T-helper 17 cell (primary cell): ENCODE measurements around the gene KCNQ4. TPM values are rescaled to one million over a fixed set of nuclear protein-coding genes. Genes with fewer than 3 reads are reported as not detected.
A peak's percentile ranks its signal among the peaks of the same experiment; 100 is the strongest.

Source experiments
- ATAC-seq: fragments of 150-1000 bp; cut with Tn5 transposase; 2 replicates; pipeline ENCODE4 v1.10.0; 2021; ENCODE audit warnings: mild to moderate bottlenecking, moderate library complexity
- DNase-seq, 3 donors: peaks; one replicate each; pipeline versions ENCODE4 v3.0.0 to v3.0.0-alpha.2; 2020 to 2021
- H3K9me3 ChIP-seq: one replicate; pipeline ENCODE4 v1.7.0; 2013; ENCODE audit warnings: low read length, mild to moderate bottlenecking; ENCODE audit not compliant: control insufficient read depth, poor library complexity, severe bottlenecking
- H3K27ac Mint-ChIP-seq: one replicate; pipeline ENCODE4 v1.8.0; 2022; ENCODE audit warnings: mild to moderate bottlenecking, moderate library complexity, mixed read lengths
- H3K27me3 Mint-ChIP-seq: one replicate; pipeline ENCODE4 v1.8.0; 2022; ENCODE audit warnings: mixed read lengths
- H3K36me3 Mint-ChIP-seq: one replicate; pipeline ENCODE4 v1.8.0; 2022; ENCODE audit warnings: low read depth, mixed read lengths
- H3K4me1 Mint-ChIP-seq: one replicate; pipeline ENCODE4 v1.8.0; 2022; ENCODE audit warnings: mild to moderate bottlenecking, mixed read lengths
- H3K4me3 Mint-ChIP-seq: one replicate; pipeline ENCODE4 v1.8.0; 2022; ENCODE audit warnings: mild to moderate bottlenecking, moderate library complexity, mixed read lengths
- total RNA-seq, 4 donors: library from RNA in 2 of 4; stranded (reverse) in 2 of 4; gene quantifications; one replicate each; pipeline ENCODE4 v1.2.3 and lab custom pipeline; 2022 to 2026

The KCNQ4 gene
- total RNA-seq, 2 donors from 2014 or later: 0.17 to 0.86 TPM

DNA sequence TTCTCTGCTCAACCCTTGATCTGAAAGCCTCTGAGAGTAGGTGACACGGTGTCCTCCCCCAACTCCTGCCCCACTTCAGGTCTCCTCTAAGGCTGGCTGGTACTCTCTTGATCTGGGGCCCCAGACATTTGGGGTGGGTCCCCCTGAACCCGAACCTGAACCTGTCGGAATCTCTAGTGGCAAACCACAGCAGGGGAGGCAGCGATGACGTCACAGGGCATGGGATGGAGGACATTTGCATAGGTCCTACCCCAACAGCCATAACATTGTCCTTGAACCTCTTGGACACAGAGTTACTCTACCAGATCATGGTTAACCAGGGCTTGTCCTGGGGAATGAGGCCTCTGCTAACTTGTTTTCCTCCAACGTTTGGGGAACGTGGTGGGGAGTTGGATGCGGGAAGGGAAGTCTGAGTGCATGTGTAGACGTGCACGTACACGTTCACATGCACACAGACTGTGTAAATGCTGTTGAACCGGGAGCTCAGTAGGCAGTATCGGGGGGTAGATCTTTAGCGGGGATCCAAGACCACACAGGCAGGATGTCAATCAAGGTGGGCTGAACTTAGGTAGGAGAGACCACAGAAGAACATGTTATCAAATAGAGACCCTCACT is 46.2 kb downstream of the KCNQ4 start:
- DNase-seq (no peak), ATAC-seq (no peak)
- H3K9me3 ChIP-seq: no peaks in the 10 kb centered on the region
- no peak overlapping the region for H3K4me3 Mint-ChIP-seq
- H3K27ac Mint-ChIP-seq: no peak overlapping the region
- no peaks in the 10 kb centered on the region for H3K36me3 Mint-ChIP-seq
- H3K27me3 Mint-ChIP-seq: no peaks in the 10 kb centered on the region
- H3K4me1 Mint-ChIP-seq: peaks cover 14% of the 10 kb centered on the region

DNA sequence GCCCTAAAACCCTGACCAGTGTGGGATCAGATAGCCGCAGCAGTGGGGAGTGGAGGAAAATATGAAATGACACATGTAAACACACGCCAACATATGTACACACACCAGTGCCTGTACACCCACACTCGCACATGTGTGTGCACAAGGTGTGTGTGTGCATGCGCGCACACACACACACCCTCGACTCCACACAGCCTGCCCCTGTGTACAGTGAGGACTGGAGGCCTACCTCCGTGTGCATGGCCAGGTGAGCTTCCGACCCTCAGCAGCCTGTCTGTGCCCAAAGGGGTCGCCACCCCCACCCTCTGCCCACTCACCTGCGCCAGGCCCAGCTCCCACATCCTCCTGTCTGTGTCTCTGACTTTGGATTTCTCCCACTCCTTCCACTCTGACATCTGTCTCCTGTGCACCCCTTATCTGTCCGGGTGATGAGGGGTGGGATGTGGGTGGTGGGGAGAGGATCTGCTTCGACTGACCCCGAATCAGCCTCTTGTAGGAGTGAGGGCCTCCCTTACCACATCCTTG is 46.9 kb downstream of the KCNQ4 start:
- Mint-ChIP-seq H3K27ac (no peak overlapping the region), H3K4me3 (no peak overlapping the region), H3K4me1 (peaks cover 8% of the 10 kb centered on the region), H3K27me3 (no peaks in the 10 kb centered on the region), H3K36me3 (no peaks in the 10 kb centered on the region)
- DNase-seq (no peak), ATAC-seq (no peak)
- no peaks in the 10 kb centered on the region for H3K9me3 ChIP-seq

DNA sequence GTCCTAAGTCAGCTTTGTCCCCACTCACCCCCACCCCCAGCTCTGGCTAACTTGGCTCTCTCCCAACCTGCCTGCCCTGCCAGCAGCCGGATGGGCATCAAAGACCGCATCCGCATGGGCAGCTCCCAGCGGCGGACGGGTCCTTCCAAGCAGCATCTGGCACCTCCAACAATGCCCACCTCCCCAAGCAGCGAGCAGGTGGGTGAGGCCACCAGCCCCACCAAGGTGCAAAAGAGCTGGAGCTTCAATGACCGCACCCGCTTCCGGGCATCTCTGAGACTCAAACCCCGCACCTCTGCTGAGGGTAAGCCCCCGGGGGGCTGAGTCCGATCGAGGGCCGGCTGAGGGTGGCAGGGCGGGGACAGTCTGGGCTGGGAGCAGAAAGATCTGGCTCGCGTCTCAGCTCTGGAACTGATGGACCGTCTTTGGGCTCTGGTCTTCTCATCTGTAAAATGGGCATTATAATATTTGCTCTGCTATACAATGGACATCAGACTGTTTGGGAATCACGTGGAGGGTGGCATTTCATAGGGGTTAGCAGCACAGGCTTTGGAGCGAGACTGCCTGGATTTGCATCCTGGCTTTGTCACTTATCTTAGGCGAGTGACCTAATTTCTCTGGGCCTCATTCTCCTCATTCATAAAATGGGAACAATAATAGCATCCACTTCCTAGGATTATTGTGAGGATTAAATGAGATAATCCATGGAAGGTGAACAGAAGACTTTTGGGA is 47.6 kb downstream of the KCNQ4 start:
- Mint-ChIP-seq H3K4me3 (no peak overlapping the region), H3K36me3 (no peaks in the 10 kb centered on the region), H3K27me3 (no peaks in the 10 kb centered on the region), H3K27ac (no peak overlapping the region), H3K4me1 (peaks cover 3% of the 10 kb centered on the region)
- DNase-seq: no peak
- ATAC-seq: no peak
- H3K9me3 ChIP-seq: no peaks in the 10 kb centered on the region

DNA sequence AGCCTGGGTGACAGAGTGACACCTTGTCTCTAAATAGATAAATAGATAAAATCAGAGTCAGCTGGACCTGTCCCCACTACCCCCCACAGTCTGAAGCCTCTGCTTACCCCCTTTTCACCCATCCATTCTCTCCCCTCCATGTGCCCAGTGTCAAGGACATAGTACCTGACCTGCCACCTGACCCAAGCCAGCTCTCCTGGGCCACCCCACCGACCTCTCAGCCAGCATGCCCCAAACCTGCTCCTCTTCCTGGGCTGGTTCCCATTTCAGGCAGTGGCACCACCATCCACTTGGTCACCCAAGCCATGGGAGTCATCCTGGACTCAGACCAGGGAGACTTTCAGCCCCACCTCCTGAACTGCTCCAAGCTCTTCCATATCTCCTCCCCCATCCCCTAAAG is 50.4 kb downstream of the KCNQ4 start:
- no peaks in the 10 kb centered on the region for H3K36me3 Mint-ChIP-seq
- H3K27me3 Mint-ChIP-seq: no peaks in the 10 kb centered on the region
- ATAC-seq (no peak), DNase-seq (no peak)
- H3K4me1 Mint-ChIP-seq: no peaks in the 10 kb centered on the region
- H3K9me3 ChIP-seq: no peaks in the 10 kb centered on the region
- no peak overlapping the region for H3K4me3 Mint-ChIP-seq
- H3K27ac Mint-ChIP-seq: no peak overlapping the region

DNA sequence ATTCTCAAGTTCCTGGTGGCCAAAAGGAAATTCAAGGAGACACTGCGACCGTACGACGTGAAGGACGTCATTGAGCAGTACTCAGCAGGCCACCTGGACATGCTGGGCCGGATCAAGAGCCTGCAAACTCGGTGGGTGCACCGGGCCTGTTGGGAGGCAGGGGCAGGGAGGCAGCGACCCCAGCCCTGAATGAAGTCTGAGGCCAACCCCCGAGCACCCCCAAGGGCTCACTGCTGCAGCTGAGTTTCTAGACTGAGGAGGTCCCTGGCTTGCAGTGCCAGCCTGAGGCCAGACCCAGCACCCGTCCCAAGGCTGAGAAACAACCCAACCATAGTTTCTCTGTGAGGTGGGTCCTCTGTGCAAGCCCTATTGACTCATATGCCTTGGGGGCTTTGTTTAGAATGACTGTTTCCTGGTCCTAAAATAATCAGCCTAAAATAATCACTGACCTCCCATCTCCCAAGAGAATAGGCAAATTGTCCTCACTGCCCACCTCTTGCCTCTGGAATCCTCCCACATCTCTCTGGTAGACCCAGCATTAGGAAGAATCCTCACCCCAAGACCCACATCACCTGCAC is 51.5 kb downstream of the KCNQ4 start:
- H3K4me1 Mint-ChIP-seq: no peaks in the 10 kb centered on the region
- DNase-seq (no peak), ATAC-seq (no peak)
- H3K36me3 Mint-ChIP-seq: no peaks in the 10 kb centered on the region
- no peaks in the 10 kb centered on the region for H3K27me3 Mint-ChIP-seq
- no peak overlapping the region for H3K27ac Mint-ChIP-seq
- no peak overlapping the region for H3K4me3 Mint-ChIP-seq
- H3K9me3 ChIP-seq: no peaks in the 10 kb centered on the region

DNA sequence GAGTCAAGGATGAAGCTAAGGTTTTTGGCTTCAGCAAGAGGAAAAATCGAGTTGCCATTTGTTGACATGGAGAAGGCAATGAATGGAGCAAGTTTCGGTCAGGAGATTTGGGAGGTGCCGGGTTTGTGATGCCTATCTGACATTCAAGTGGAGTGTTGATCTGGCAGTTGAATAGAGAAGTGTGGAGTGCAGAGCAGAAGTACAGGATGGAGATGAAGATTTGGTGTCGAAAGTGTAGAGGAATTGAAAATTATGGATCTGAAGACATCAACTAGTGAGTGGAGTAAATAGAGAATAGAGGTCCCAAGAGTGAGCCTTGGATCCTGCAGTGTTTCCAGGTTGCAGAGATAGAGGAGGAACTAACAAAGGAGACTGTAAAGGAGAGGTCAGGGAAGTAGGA is 52.7 kb downstream of the KCNQ4 start:
- Mint-ChIP-seq H3K27ac (no peak overlapping the region), H3K27me3 (peaks cover 10% of the 10 kb centered on the region), H3K4me3 (no peak overlapping the region), H3K4me1 (peaks cover 6% of the 10 kb centered on the region), H3K36me3 (no peaks in the 10 kb centered on the region)
- ATAC-seq: no peak
- no peaks in the 10 kb centered on the region for H3K9me3 ChIP-seq
- no peak for DNase-seq

DNA sequence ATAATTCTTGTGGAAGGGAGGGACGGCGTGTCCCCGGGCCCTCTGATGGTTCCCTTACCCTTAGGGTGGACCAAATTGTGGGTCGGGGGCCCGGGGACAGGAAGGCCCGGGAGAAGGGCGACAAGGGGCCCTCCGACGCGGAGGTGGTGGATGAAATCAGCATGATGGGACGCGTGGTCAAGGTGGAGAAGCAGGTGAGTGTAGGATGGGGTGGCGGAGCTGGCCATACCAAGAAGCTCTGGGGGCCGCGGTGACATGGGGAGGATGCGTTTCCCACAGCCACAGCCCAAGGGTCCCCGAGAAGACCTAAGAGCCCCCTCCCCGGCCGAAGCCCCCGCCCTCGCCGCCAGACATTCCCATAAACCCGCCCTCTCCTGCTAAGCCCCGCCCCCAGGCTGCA is 54.0 kb downstream of the KCNQ4 start:
- no peak for DNase-seq
- no peaks in the 10 kb centered on the region for H3K9me3 ChIP-seq
- no peaks in the 10 kb centered on the region for H3K36me3 Mint-ChIP-seq
- H3K27me3 Mint-ChIP-seq: peaks cover 12% of the 10 kb centered on the region
- ATAC-seq: no peak
- H3K4me1 Mint-ChIP-seq: peaks cover 8% of the 10 kb centered on the region
- H3K4me3 Mint-ChIP-seq: no peak overlapping the region
- no peak overlapping the region for H3K27ac Mint-ChIP-seq

DNA sequence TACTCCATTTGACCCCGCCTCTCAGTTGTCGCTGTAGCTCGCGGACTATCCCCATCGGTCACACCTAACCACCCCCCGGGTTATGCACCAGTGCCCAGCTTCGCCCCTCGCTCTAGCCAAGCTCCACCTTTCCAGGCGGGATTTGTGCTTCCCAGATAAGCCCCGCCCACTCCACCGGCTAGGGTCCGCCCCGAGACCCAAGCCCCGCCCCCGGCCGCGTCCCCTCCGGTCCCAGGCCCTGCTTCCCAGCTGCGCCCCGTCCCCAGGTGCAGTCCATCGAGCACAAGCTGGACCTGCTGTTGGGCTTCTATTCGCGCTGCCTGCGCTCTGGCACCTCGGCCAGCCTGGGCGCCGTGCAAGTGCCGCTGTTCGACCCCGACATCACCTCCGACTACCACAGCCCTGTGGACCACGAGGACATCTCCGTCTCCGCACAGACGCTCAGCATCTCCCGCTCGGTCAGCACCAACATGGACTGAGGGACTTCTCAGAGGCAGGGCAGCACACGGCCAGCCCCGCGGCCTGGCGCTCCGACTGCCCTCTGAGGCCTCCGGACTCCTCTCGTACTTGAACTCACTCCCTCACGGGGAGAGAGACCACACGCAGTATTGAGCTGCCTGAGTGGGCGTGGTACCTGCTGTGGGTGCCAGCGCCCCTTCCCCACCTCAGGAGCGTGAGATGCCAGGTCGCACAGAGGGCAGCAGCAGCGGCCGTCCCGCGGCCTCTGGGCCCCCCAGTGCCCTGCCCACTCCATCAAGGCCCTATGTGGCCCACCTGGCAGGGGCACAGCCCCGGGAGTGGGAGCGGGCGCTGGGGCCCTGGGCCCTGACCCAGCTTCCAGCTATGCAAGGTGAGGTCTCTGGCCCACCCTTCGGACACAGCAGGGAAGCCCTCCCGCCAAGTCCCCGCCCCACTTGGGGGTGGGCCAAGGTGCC is 54.7 kb downstream of the KCNQ4 start:
- no peaks in the 10 kb centered on the region for H3K36me3 Mint-ChIP-seq
- DNase-seq (no peak), ATAC-seq (no peak)
- peaks cover 12% of the 10 kb centered on the region for H3K27me3 Mint-ChIP-seq
- H3K4me1 Mint-ChIP-seq: peaks cover 8% of the 10 kb centered on the region
- no peak overlapping the region for H3K27ac Mint-ChIP-seq
- no peaks in the 10 kb centered on the region for H3K9me3 ChIP-seq
- H3K4me3 Mint-ChIP-seq: no peak overlapping the region

DNA sequence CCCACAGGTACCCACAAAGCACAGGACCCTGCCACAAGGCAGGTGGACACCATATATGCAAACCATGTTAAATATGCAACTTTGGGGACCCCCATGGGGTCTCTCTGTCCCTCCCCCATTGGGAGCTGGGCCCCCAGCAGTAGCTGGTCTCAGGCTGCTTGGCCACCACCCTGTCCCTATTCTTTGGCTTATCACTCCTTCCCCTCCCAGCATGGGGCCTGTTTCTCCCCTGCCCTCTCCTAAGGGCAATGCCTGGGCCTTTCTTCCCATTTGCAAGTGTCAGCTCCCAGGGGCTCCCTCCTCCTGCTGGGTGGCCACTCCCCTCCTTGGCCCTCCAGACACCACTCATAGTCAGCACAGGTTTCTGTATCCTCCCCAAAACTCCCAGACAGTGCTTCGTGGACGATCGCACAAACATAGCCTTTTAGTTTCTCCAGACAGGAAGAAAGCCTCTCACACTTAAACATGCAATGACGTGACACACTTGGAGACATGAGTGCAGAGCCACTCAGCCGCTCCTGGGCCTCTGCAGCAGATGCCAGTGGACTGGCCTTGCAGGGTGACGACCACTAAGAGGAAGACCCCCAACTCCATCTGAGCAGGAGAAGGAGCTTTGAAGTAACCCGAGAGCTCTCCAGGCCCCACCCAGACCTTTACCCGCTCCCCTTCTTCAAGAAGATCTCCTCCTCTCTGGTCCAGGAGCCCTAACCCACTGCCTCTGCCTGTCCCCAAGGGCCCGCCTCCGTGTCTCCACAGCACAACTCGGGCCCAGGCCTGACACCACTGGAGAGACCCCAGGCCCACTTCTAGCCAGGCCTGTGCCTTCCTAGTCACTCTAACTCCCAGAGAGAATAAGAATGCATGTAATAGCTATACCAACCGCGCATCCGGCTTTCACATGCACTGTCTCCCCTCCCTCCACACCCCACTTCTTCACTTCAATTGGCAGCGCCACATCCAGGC is 55.7 kb downstream of the KCNQ4 start:
- H3K4me1 Mint-ChIP-seq: peaks cover 10% of the 10 kb centered on the region
- peaks cover 4% of the 10 kb centered on the region for H3K36me3 Mint-ChIP-seq
- H3K4me3 Mint-ChIP-seq: no peak overlapping the region
- peaks cover 12% of the 10 kb centered on the region for H3K27me3 Mint-ChIP-seq
- H3K27ac Mint-ChIP-seq: no peak overlapping the region
- DNase-seq (no peak), ATAC-seq (no peak)
- H3K9me3 ChIP-seq: no peaks in the 10 kb centered on the region

DNA sequence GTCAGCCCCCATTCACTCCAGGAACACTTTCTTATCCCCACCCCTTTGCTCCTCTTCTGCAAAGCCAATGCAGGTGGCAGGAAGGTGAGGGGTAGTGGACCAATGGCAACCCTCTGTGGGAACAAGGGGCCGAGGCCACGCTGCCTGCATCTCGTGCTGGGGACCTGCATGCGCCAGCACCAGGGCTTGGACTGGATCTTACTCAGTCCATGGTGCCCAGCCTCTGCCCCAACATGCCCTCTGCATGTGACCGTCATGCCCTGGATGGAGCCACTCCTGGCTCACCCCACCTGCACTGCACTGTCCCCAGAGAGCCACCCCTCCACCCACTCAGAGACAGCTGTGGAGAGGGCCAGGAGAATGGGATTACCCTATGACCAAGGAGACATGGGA is 56.4 kb downstream of the KCNQ4 start:
- H3K4me3 Mint-ChIP-seq: no peak overlapping the region
- H3K36me3 Mint-ChIP-seq: peaks cover 4% of the 10 kb centered on the region
- ATAC-seq: no peak
- peaks cover 10% of the 10 kb centered on the region for H3K4me1 Mint-ChIP-seq
- peaks cover 12% of the 10 kb centered on the region for H3K27me3 Mint-ChIP-seq
- H3K9me3 ChIP-seq: no peaks in the 10 kb centered on the region
- H3K27ac Mint-ChIP-seq: no peak overlapping the region
- DNase-seq: no peak

DNA sequence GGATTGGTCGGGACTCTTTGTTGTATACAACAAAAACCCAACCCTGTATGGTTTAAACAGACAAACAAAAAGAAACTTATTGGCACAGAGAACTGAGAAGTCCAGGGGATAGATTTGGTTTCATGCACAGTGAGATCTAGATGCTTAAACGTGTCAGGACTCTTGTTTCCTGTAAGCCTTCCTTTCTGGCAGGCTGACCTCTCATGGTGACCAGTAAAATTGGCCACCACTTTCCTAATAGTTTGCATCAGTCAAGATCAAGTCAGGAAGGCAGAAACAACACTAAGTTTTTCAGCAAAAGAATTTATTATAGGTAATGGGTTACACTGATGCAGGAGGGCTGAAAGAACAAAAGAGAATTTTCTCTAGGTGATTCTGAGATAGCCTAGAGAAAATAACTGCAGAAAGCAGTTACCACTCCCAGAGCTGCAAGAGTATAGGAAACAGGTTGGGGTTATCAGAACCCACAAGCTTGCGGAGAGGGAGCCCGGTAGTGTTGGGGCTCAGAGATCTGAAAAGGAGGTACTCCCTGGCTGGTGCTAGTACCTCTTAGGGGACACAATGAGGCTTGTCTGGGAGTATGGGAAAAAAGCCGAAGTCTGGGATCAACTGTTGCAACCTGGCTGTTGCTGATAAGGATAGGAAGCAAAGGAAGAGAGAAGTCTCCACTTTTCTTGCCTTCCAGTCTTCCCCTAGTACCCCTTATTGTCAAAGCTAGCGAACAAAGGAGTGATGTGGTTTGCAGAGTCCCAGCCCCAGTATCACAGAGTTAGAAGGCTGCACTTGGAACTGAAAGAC is 57.1 kb downstream of the KCNQ4 start:
- H3K4me1 Mint-ChIP-seq: peaks cover 13% of the 10 kb centered on the region
- ATAC-seq: peak; percentile 69
- H3K4me3 Mint-ChIP-seq: peak overlapping the region; percentile 28
- DNase-seq: no peak
- H3K9me3 ChIP-seq: no peaks in the 10 kb centered on the region
- H3K36me3 Mint-ChIP-seq: peaks cover 4% of the 10 kb centered on the region
- H3K27me3 Mint-ChIP-seq: peaks cover 12% of the 10 kb centered on the region
- H3K27ac Mint-ChIP-seq: no peak overlapping the region
